ENCODE measurements around the gene AP3B1.

- TF ChIP-seq, protein P1, sequence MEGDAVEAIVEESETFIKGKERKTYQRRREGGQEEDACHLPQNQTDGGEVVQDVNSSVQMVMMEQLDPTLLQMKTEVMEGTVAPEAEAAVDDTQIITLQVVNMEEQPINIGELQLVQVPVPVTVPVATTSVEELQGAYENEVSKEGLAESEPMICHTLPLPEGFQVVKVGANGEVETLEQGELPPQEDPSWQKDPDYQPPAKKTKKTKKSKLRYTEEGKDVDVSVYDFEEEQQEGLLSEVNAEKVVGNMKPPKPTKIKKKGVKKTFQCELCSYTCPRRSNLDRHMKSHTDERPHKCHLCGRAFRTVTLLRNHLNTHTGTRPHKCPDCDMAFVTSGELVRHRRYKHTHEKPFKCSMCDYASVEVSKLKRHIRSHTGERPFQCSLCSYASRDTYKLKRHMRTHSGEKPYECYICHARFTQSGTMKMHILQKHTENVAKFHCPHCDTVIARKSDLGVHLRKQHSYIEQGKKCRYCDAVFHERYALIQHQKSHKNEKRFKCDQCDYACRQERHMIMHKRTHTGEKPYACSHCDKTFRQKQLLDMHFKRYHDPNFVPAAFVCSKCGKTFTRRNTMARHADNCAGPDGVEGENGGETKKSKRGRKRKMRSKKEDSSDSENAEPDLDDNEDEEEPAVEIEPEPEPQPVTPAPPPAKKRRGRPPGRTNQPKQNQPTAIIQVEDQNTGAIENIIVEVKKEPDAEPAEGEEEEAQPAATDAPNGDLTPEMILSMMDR (conservative IDR thresholded peaks at IDR 0.05) = no peak
- no peak for TF ChIP-seq ZFX (IDR thresholded peaks at IDR 0.05)
These were observed 649 bp downstream of the AP3B1 start for GRCh38 chr5:78293851-78294247.

Data from C4-2B (cell line).